Osteocyte (in vitro differentiated cells): ENCODE measurements around the gene ALKBH1. TPM values are rescaled to one million over a fixed set of nuclear protein-coding genes. Genes with fewer than 3 reads are reported as not detected.

Experiments used
- DNase-seq: peaks from one replicate; pipeline ENCODE4 v3.0.0; 2021; ENCODE audit warnings: mixed read lengths; ENCODE audit not compliant: unreplicated experiment; ENCODE audit errors: extremely low spot score
- H3K27ac Mint-ChIP-seq: one replicate; pipeline ENCODE4 v1.8.0; 2021; ENCODE audit warnings: mild to moderate bottlenecking, mixed read lengths; ENCODE audit not compliant: unreplicated experiment
- H3K27me3 Mint-ChIP-seq: one replicate; pipeline ENCODE4 v1.8.0; 2021; ENCODE audit warnings: mixed read lengths; ENCODE audit not compliant: unreplicated experiment
- H3K36me3 Mint-ChIP-seq: one replicate; pipeline ENCODE4 v1.8.0; 2021; ENCODE audit warnings: mixed read lengths; ENCODE audit not compliant: unreplicated experiment
- H3K4me1 Mint-ChIP-seq: one replicate; pipeline ENCODE4 v1.8.0; 2021; ENCODE audit warnings: mixed read lengths; ENCODE audit not compliant: unreplicated experiment
- H3K4me3 Mint-ChIP-seq: one replicate; pipeline ENCODE4 v1.8.0; 2021; ENCODE audit warnings: mild to moderate bottlenecking, moderate library complexity, mixed read lengths; ENCODE audit not compliant: unreplicated experiment
- H3K9me3 Mint-ChIP-seq: one replicate; pipeline ENCODE4 v1.8.0; 2021; ENCODE audit warnings: mixed read lengths; ENCODE audit not compliant: unreplicated experiment
- total RNA-seq: library from RNA; stranded (reverse); gene quantifications from 2 replicates; pipeline ENCODE4 v1.2.1, GENCODE V29; 2021
- TF ChIP-seq, protein P1 (sequence below): fragments of 200-600 bp; sonication (generic); IDR thresholded peaks from 2 replicates; pipeline ENCODE4 v1.5.0; 2021; ENCODE audit warnings: antibody characterized with exemption, mild to moderate bottlenecking, moderate library complexity

ALKBH1 gene
- total RNA-seq, 1 donor from 2014 or later: 10.5 TPM

DNA sequence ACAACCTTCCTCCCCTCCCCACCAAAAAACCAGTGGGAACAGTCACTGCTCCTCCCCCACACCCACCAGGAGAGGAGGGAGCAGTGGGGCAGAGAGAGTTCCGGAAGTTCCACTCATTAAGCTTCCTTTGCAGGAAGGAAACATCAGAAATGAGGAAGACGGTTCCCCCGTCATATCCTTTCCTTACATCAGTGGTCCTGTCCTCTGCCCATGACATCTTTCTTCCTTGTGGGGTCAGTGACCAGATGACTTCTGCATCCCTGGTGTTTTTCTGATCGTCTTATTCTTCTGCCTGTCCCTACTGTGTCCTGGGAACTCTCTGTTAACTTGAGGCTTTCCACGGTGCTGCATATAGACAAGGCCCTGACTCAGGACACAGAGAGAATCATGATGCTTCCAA lies 50.5 kb downstream of the ALKBH1 start:
- no peaks in the 10 kb centered on the region for H3K36me3 Mint-ChIP-seq
- DNase-seq: no peak
- H3K27me3 Mint-ChIP-seq: peaks cover 4% of the 10 kb centered on the region
- no peaks in the 10 kb centered on the region for H3K9me3 Mint-ChIP-seq
- H3K4me1 Mint-ChIP-seq: no peaks in the 10 kb centered on the region
- no peak overlapping the region for H3K27ac Mint-ChIP-seq
- no peak overlapping the region for H3K4me3 Mint-ChIP-seq
- TF ChIP-seq, protein P1, sequence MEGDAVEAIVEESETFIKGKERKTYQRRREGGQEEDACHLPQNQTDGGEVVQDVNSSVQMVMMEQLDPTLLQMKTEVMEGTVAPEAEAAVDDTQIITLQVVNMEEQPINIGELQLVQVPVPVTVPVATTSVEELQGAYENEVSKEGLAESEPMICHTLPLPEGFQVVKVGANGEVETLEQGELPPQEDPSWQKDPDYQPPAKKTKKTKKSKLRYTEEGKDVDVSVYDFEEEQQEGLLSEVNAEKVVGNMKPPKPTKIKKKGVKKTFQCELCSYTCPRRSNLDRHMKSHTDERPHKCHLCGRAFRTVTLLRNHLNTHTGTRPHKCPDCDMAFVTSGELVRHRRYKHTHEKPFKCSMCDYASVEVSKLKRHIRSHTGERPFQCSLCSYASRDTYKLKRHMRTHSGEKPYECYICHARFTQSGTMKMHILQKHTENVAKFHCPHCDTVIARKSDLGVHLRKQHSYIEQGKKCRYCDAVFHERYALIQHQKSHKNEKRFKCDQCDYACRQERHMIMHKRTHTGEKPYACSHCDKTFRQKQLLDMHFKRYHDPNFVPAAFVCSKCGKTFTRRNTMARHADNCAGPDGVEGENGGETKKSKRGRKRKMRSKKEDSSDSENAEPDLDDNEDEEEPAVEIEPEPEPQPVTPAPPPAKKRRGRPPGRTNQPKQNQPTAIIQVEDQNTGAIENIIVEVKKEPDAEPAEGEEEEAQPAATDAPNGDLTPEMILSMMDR: no peak

DNA sequence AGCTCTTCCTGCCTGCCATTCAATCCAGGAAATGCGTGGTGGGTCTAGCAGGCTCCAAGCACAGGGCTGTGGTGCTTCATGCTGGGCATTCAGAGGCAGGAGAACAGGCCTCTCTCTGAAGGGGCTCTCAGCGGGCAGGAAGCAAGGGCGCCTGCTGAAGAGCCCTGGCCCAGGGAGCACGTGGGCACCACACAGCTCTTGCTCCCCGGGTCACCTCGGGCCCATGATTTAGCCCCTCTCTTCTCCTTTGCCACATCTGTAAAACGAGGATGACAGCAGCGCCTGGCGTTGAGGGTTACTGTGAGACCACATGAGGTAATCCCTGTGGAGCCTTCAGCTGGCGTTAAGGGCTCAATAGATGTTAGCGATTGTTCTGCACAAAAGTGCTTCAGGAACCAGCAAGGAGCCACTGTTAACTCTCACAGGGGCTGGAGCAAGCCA lies 53.8 kb downstream of the ALKBH1 start:
- no peaks in the 10 kb centered on the region for H3K27me3 Mint-ChIP-seq
- no peaks in the 10 kb centered on the region for H3K4me1 Mint-ChIP-seq
- DNase-seq: no peak
- H3K9me3 Mint-ChIP-seq: no peaks in the 10 kb centered on the region
- TF ChIP-seq, protein P1: no peak
- H3K27ac Mint-ChIP-seq: no peak overlapping the region
- H3K36me3 Mint-ChIP-seq: no peaks in the 10 kb centered on the region
- no peak overlapping the region for H3K4me3 Mint-ChIP-seq

DNA sequence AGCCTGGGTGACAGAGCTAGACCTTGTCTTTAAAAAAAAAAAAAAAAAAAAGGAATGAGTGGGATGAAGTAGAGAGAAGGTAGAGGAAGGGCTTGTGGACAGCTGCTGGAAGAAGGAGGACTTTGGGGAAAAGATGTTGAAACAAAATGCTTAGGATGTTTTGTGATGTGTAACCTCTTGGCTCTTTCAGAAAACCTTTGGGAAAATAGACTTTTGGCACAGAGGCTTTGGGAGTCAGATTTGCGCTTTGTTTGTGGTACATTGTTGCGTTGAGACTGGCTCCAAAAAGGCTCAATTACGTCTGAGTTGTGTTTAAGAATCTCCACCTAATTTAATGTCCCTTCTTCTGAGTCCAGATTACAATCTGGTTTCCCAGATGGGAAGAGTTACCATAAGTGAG lies 58.5 kb downstream of the ALKBH1 start:
- no peak overlapping the region for H3K27ac Mint-ChIP-seq
- H3K36me3 Mint-ChIP-seq: no peaks in the 10 kb centered on the region
- no peaks in the 10 kb centered on the region for H3K4me1 Mint-ChIP-seq
- no peak for DNase-seq
- H3K4me3 Mint-ChIP-seq: no peak overlapping the region
- peaks cover 2% of the 10 kb centered on the region for H3K27me3 Mint-ChIP-seq
- no peaks in the 10 kb centered on the region for H3K9me3 Mint-ChIP-seq
- TF ChIP-seq, protein P1: no peak

DNA sequence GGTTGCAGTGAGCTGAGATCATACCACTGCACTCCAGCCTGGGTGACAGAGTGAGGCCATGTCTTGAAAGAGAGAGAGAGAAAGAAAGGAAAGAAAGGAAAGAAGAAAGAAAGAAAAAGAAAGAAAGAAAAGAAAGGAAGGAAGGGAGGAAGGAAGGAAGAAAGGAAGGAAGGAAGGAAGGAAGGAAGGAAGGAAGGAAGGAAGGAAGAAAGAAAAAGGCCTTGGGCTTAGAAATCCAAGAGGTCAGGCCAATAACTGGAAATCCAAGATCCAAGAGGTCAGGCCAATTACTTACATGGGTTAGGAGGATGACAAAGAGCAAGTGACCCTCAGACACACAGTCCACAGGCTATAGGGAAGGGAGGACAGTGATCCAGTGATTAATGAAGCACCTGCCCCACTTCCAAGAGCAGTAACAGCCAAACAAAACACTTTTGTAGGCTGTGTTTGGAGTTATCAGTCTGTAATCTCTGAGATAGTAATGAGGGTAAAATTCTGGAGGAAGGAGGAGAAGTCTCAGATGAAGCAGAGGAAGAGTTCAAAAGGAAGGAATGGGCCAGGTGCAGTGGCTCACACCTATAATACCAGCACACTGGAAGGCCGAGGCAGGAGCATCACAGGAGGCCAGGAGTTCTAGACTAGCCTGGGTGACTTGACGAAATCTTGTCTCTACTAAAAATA lies 59.2 kb downstream of the ALKBH1 start:
- H3K27ac Mint-ChIP-seq: no peak overlapping the region
- H3K4me1 Mint-ChIP-seq: no peaks in the 10 kb centered on the region

DNA sequence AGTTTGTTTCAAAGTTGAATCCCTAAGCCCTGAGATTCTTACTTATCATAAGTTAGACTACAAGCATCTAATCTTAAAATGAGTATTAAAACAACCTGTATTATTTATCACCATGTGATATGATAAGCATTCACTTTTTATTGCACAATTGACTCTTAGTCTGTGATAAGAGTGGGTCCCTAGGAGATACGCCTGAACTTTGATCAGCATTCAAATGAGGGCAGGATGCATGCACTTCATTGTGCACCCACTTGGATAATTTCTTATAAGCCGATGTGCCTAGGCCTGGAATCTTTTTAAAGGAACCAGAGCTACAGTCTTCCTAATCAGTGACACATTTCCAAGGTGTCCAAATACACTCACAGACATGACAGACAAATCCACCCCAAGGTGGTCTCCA lies 60.0 kb downstream of the ALKBH1 start:
- DNase-seq: no peak
- H3K4me1 Mint-ChIP-seq: no peaks in the 10 kb centered on the region
- no peak overlapping the region for H3K27ac Mint-ChIP-seq
- no peak overlapping the region for H3K4me3 Mint-ChIP-seq
- H3K9me3 Mint-ChIP-seq: no peaks in the 10 kb centered on the region
- H3K27me3 Mint-ChIP-seq: peaks cover 2% of the 10 kb centered on the region
- H3K36me3 Mint-ChIP-seq: no peaks in the 10 kb centered on the region
- TF ChIP-seq, protein P1: no peak

More for the DNA sequence above, 59.2 kb downstream of the ALKBH1 start:
- TF ChIP-seq, protein P1: no peak
- DNase-seq: no peak
- Mint-ChIP-seq H3K27me3 (peaks cover 2% of the 10 kb centered on the region), H3K9me3 (no peaks in the 10 kb centered on the region), H3K4me3 (no peak overlapping the region), H3K36me3 (no peaks in the 10 kb centered on the region)
